ENCODE results near the gene NECTIN1.

Gene NECTIN1

GRCh38 chr11:119638851-119639250 lies 90.1 kb downstream of the NECTIN1 start:
- DNase-seq, result no peak

DNA sequence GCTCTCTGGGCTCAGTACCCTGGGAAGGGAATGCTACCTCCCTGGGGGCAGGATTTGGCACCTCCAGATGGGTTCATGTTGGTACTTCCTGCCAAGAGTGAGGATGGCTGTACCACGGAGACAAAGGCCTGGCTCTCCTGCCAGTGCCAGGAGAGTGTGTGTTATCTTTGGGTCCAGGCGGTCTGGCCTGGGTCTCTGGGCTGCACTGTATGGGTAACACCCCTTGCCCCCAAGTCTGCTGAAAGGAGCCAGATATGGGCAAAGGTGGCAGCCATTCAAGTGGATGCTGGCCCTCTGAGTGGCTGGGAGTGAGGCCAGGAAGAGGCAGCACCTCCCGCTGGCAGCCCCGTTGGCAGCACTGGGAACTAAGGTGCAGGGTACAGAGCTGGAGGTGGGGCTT lies 91.5 kb downstream of the NECTIN1 start:
- DNase-seq, result no peak

DNA sequence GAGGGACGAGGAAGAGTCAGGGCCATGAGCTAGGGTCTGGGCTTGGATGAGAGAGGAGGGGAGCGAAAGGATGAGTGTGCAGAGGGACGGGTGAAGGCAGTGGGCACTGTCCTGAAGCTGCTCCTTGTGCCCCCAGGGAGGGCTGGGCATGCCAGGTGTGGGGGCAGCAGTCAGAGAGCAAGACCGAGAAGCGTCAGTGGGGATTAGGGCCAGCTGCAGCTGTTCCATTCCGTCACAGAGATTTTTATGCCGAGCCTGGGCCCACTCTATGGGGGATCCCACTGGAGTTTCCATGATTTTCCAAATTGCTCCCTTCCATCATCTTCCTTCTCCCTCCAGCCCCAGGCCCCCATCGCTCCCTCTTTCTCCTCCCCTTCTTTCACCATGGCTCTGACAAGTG lies 93.2 kb downstream of the NECTIN1 start:
- no peak for DNase-seq

DNA sequence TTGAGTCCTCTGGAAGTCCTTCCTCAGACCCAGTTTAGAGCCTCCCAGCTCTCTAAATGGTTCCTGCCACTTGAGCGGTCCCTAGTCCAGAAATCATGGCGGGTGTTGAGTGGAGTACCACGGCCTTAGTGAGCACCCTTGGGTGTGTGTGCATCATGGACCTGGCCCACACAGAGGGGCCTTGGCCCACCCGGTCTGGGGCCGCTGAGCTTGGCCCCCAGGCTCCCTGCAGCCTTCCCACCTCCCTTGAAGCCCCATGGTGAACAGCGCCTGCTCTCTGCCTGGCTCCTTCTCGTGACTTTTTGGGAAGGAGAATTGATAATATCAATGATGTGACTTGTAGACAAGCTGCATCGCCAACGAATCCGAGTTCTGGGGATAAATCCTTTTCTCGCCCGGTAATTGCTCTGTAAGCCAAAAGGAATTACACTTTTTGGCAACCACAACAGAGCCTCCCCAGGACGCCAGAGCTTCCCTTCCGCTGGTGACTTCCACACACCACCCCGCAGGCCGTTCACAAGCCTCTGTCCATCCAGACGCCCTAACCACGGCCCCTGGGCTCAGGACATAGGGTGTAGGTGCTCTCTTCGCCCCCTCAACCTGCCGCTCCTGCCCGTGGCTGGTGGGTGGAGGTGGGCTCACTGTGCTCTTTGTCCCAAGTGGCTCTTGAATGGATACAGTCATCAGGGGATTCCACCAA lies 93.8 kb downstream of the NECTIN1 start:
- no peak for DNase-seq

- DNase-seq, result no peak
These were observed 94.7 kb downstream of the NECTIN1 start for GRCh38 chr11:119634301-119634700.

DNA sequence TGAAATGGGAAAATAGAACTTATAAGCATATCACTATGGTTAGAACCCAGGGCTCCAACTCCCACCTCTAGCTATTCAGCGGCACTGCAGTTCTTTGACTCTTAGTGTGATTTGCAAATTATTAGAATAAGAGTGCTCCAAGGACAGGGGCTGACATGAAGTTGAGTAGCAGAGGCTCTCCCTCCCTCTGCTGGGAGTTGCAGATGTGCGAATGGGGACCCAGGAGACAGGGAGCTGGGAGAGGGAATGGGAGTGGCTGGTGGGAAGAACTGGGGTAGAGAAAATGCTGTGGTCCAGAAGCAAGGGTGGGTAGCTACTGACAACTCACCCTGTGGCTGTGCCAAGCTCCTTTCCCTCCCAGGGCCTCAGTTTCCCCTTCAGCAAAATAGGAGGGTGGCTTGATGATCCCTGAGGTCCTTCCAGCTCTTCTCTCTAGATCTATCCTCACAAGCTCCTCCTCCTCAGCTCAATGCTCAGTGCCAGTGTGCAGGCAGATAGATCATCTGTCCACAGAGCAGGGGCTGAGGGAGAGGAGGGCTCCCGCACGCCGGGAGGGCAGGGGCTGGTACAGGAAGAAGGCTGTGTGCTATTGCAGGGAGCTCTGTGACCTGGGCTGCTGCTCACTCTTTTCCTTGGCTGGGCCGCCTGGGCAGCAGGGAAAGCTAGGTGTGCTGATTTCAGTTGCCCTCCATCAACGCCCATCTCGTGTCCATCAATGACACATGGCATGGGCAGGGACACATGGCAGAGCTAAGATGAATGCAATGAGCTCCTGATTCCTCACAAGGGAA lies 99.0 kb downstream of the NECTIN1 start:
- no peak for DNase-seq

GRCh38 chr11:119629085-119629484 lies 99.9 kb downstream of the NECTIN1 start:
- DNase-seq, result no peak

DNA sequence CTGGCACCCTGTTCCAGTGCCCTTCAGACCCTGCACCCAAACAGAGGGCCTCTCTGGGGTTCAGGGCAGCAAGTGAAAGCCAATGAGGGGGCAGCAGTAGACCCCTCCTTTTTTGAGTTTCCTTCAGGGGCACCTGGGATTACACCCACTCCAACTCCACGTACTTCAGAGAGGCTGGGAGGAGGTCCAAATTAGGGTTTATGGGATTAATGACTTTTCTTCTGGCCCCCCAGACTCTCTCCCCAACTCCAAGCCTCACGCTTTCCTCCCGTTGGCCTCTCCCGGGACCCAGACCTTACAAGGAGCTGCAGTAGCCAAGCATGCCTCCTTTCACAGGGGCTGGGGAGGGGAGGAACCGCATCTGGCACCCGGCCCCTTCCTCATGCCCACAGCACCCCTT lies 101.7 kb downstream of the NECTIN1 start:
- no peak for DNase-seq

- no peak for DNase-seq
These were observed 102.1 kb downstream of the NECTIN1 start for GRCh38 chr11:119626871-119627270.

GRCh38 chr11:119626197-119626841 lies 102.7 kb downstream of the NECTIN1 start:
- DNase-seq, result no peak

DNA sequence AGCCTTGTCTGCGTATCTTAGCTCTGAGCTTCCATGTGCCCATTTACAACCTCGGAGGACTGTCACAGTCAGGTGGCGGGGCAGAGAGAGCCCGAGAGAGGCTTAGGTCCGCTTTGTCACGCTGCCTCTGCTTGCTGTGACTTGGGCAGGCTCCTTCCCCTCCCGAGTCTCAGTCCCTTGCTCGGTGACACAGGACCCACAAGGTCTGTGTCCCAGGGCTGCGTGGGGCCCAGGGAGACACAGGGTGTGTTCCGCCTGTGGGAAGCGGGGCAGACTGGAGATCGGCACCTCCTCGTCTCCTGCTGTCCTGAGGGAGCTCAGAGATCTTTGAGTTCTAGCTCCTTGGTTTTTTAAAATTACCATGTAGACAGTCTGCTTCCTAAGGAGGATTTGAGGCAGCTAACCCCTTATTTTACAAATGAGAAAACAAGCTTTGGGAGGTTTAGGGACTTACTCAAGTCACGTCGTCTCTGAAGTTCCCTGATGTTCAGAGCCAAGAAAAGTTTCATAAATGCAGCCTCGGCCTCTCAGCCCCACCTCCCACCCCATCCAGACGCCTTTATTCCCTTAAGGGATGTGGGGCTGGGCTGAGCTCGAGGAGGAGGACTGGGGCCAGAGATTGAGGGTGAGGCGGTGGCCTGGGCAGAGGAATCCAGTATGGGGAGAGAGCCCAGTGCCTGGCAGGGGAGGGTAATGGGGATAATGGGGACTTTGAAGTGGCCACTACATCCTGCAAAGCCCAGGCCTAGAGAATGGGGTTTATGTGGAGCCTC lies 103.6 kb downstream of the NECTIN1 start:
- DNase-seq, result no peak

DNA sequence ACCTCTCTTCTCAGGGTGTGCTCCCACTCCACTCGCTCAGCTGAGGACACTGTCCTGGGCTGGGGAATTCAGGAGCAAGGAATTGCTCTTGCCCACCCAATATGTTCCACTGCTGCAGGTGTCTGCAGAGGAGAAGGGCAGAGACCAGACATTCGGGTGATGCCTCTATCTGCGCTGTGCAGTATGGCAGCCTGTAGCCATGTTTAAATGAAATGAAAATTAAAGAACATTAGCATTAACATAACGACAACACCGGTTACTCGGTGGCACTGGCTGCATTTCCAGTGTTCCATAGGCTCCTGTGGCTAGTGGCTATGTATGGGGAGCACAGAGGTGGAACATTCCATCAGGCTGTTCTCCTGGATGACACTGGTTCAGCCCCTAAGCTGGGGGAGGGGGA lies 104.4 kb downstream of the NECTIN1 start:
- DNase-seq, result no peak

DNA sequence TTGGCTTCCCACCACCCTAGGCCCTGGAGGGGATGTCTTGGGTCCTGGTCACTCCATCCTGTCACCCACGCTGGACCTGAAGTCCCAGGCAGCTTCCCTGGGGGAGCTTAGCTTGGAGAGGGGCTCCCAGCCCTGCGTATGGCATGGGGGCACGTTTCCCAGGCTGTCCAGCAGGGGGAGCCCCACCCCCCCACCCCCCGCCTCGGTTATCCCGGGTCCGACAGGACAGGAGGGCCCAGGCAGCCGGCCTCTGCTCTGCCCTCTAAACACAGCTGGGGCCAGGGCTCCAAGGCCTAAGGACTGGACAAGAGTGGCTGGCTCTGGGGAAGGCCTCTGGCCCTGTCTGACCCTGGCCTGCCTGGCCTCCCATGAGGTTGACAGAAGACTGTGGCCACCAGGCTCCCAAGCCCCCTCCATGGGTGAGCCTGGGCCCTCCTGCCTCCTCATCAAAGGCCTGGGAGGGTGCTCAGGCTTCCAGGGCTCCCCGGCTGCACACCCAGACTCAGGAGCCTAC lies 104.8 kb downstream of the NECTIN1 start:
- no peak for DNase-seq

- no peak for DNase-seq
These were observed 105.3 kb downstream of the NECTIN1 start for GRCh38 chr11:119623682-119624081.

- no peak for DNase-seq
These were observed 106.4 kb downstream of the NECTIN1 start for GRCh38 chr11:119622454-119623143.

DNA sequence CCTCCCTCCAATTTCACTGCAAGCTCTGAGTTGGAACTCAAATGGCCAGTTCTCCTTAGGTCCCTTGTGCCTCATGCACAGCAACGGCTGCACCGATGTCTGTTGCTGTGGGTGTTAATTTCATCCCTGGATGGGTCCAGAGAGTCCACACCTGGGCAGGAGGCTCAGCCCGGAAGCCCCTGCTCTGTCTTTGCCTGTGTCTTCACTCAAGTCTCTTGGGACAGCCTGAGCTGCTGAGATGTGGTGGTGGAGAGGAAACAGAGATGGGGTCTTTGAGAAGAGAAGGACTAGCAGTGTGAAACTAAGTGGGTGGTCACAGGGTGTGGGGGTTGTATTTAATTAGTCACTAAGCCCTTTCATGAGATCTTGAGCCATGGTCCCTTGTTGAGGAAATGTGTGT lies 109.3 kb downstream of the NECTIN1 start:
- no peak for DNase-seq

- DNase-seq, result peak; percentile 58
These were observed 110.6 kb downstream of the NECTIN1 start for GRCh38 chr11:119618208-119618909.

DNA sequence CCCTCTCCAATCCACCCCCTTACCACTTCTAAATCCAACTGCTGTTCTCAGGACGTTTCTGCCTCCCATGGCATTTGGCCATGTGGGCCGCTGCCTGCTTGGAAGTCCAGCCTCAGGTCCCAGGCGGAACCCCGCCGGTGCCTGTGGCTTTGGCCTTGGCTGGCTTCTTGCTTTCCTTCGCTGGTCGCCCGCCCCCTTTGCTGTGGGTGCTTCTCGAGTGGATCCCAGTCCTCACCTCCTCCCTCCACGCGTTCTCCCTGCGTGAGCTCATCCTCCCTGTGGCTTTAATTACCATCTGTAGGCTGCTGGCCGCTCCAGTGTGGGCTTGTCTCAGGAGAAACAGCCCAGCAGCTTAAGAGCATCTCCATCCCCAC lies 111.7 kb downstream of the NECTIN1 start:
- DNase-seq, result no peak

- no peak for DNase-seq
These were observed 112.2 kb downstream of the NECTIN1 start for GRCh38 chr11:119616586-119617339.

DNA sequence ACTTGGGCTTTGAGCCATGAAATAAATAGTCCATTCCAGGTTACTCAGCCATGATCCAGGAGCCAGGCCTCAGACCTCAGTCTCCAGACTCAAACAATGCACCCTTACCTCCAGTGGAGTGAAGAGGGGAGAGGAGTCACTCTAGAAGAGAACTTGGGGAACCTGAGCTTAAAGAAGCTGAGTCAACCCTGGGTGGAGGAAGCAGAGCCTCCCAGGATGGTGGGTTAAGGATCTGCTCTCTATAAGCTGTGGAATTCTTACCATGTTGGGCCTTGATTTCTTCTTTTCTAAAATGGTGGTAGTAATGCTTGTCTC lies 113.2 kb downstream of the NECTIN1 start:
- DNase-seq, result no peak

Data from CD4-positive, alpha-beta T cell treated with Interleukin-15 for 1 hour (primary cell).